ENCODE data around the gene SUCLG2.

DNA sequence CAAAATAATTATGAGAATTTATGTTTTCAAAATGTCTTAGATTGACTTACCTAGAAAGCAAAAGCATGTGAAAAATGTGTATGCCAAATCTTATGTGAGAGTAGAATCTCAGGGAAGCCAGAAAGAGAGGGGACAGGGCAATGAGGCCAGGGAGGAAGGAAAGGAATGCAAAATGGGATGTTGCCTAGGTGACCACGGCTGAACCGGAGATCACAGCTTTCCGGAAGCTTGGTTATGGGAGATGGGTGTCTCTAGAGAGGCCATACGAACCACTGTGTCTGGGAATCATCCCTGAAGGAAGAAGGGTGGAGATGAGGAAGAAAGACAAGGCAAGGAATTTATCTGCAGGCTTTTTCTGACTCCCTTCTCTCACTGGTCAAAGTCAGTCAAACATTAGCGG, 76.0 kb downstream of the SUCLG2 start:
- TF ChIP-seq, protein P1, sequence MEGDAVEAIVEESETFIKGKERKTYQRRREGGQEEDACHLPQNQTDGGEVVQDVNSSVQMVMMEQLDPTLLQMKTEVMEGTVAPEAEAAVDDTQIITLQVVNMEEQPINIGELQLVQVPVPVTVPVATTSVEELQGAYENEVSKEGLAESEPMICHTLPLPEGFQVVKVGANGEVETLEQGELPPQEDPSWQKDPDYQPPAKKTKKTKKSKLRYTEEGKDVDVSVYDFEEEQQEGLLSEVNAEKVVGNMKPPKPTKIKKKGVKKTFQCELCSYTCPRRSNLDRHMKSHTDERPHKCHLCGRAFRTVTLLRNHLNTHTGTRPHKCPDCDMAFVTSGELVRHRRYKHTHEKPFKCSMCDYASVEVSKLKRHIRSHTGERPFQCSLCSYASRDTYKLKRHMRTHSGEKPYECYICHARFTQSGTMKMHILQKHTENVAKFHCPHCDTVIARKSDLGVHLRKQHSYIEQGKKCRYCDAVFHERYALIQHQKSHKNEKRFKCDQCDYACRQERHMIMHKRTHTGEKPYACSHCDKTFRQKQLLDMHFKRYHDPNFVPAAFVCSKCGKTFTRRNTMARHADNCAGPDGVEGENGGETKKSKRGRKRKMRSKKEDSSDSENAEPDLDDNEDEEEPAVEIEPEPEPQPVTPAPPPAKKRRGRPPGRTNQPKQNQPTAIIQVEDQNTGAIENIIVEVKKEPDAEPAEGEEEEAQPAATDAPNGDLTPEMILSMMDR (conservative IDR thresholded peaks at IDR 0.05 in 1 of 2, IDR thresholded peaks at IDR 0.05 in 1 of 2; ENCODE audit: extremely low read depth in 1 of 2, insufficient read depth in 1 of 2, low read depth in 1 of 2, low read length in 2 of 2) = no peak
- TF ChIP-seq EZH2 (IDR thresholded peaks at IDR 0.05; ENCODE audit: borderline replicate concordance, low read length) = no peak
